HEK293 (cell line): ENCODE data around the gene NUMB.

ENCODE experiments used
- CTCF ChIA-PET: fragments of 350-600 bp; formaldehyde crosslinking; extraction: SDS; loops from one replicate; lab custom pipeline; 2021; ENCODE audit warnings: antibody characterized with exemption; lab: Yijun Ruan, JAX
- POLR2A ChIA-PET: fragments of 300-600 bp; formaldehyde crosslinking; extraction: SDS; loops from one replicate; lab custom pipeline; 2020; ENCODE audit warnings: antibody characterized with exemption, inconsistent platforms; lab: Yijun Ruan, JAX
- H3K27ac ChIP-seq: fragments of 200-500 bp; sonication (Bioruptor generic); 2 replicates; pipeline ENCODE4 v1.5.1; 2014; ENCODE audit warnings: low read depth, low read length, control low read depth, inconsistent platforms; ENCODE audit errors: extremely low read depth
- H3K36me3 ChIP-seq, 2 experiments: fragments of 200-500 bp in 1 of 2; sonication (Bioruptor generic) in 1 of 2; 1 replicate in 1 of 2; 2 replicates in 1 of 2; pipeline ENCODE4 v1.5.1; 2014 to 2017; ENCODE audit warnings: inconsistent platforms in 2 of 2, low read length in 2 of 2; ENCODE audit not compliant: control insufficient read depth in 2 of 2, insufficient read depth in 1 of 2
- H3K4me1 ChIP-seq: fragments of 200-500 bp; sonication (Bioruptor generic); 2 replicates; pipeline ENCODE4 v1.5.1; 2014; ENCODE audit warnings: mild to moderate bottlenecking, low read length, inconsistent platforms; ENCODE audit not compliant: control insufficient read depth, insufficient read depth
- H3K4me3 ChIP-seq: 2 replicates; pipeline ENCODE4 v1.5.1; 2011; ENCODE audit warnings: low read depth, mild to moderate bottlenecking, control low read depth, low read length, moderate library complexity
- H3K9me3 ChIP-seq: fragments of 200-500 bp; sonication (Bioruptor generic); 2 replicates; pipeline ENCODE4 v1.5.1; 2014; ENCODE audit warnings: low read depth, low read length, inconsistent platforms; ENCODE audit not compliant: control insufficient read depth, insufficient read depth
- EGR2 ChIP-seq: fragments of 450-650 bp; formaldehyde crosslinking; IDR thresholded peaks from 2 replicates; pipeline ENCODE4 v1.5.1; 2016; ENCODE audit warnings: low read depth, missing biosample characterization, missing genetic modification characterization
- GLIS2 ChIP-seq: fragments of 450-650 bp; formaldehyde crosslinking; IDR thresholded peaks from 2 replicates; pipeline ENCODE4 v1.5.1; 2016; ENCODE audit warnings: missing biosample characterization, missing genetic modification characterization
- KLF16 ChIP-seq: fragments of 450-650 bp; formaldehyde crosslinking; IDR thresholded peaks from 2 replicates; pipeline ENCODE4 v1.5.1; 2017; ENCODE audit warnings: missing biosample characterization, missing genetic modification characterization
- MZF1 ChIP-seq: fragments of 450-650 bp; formaldehyde crosslinking; IDR thresholded peaks from 2 replicates; pipeline ENCODE4 v1.5.1; 2017; ENCODE audit warnings: missing biosample characterization, missing genetic modification characterization, borderline replicate concordance
- PRDM1 ChIP-seq: fragments of 450-650 bp; formaldehyde crosslinking; IDR thresholded peaks from 2 replicates; pipeline ENCODE4; 2016; ENCODE audit warnings: missing biosample characterization, missing genetic modification characterization
- PRDM2 ChIP-seq: fragments of 450-650 bp; formaldehyde crosslinking; IDR thresholded peaks from 2 replicates; pipeline ENCODE4 v1.5.1; 2016; ENCODE audit warnings: missing biosample characterization, missing genetic modification characterization, borderline replicate concordance
- ZBTB11 ChIP-seq: fragments of 450-650 bp; formaldehyde crosslinking; conservative IDR thresholded peaks from 2 replicates; pipeline ENCODE4 v1.5.1; 2016; ENCODE audit warnings: low read depth, missing biosample characterization, missing genetic modification characterization
- ZBTB6 ChIP-seq: fragments of 450-650 bp; formaldehyde crosslinking; IDR thresholded peaks from 2 replicates; pipeline ENCODE4 v1.5.1; 2017; ENCODE audit warnings: missing biosample characterization, missing genetic modification characterization
- ZBTB7A ChIP-seq: fragments of 450-650 bp; formaldehyde crosslinking; IDR thresholded peaks from 2 replicates; pipeline ENCODE4 v1.5.1; 2016; ENCODE audit warnings: low read depth, missing biosample characterization, missing genetic modification characterization
- ZBTB8A ChIP-seq: fragments of 450-650 bp; formaldehyde crosslinking; IDR thresholded peaks from 2 replicates; pipeline ENCODE4 v1.5.1; 2016; ENCODE audit warnings: missing biosample characterization, missing genetic modification characterization
- ZNF138 ChIP-seq: fragments of 450-650 bp; formaldehyde crosslinking; IDR thresholded peaks from 2 replicates; pipeline ENCODE4 v1.5.1; 2016; ENCODE audit warnings: missing biosample characterization, missing genetic modification characterization, borderline replicate concordance
- ZNF18 ChIP-seq: fragments of 450-650 bp; formaldehyde crosslinking; IDR thresholded peaks from 2 replicates; pipeline ENCODE4 v1.5.1; 2016; ENCODE audit warnings: missing biosample characterization, missing genetic modification characterization
- ZNF19 ChIP-seq: fragments of 450-650 bp; formaldehyde crosslinking; IDR thresholded peaks from 2 replicates; pipeline ENCODE4; 2016; ENCODE audit warnings: missing biosample characterization, missing genetic modification characterization, low read depth
- ZNF2 ChIP-seq: fragments of 450-650 bp; formaldehyde crosslinking; IDR thresholded peaks from 2 replicates; pipeline ENCODE4 v1.5.1; 2016; ENCODE audit warnings: missing biosample characterization, missing genetic modification characterization
- ZNF311 ChIP-seq: fragments of 450-650 bp; formaldehyde crosslinking; IDR thresholded peaks from 2 replicates; pipeline ENCODE4 v1.5.1; 2017; ENCODE audit warnings: missing biosample characterization, missing genetic modification characterization, borderline replicate concordance
- ZNF37A ChIP-seq: fragments of 450-650 bp; IDR thresholded peaks from 2 replicates; pipeline ENCODE4 v1.5.1; 2018; ENCODE audit warnings: missing biosample characterization, missing genetic modification characterization
- ZNF426 ChIP-seq: fragments of 450-650 bp; formaldehyde crosslinking; IDR thresholded peaks from 2 replicates; pipeline ENCODE4 v1.5.1; 2017; ENCODE audit warnings: missing biosample characterization, missing genetic modification characterization, mild to moderate bottlenecking, inconsistent platforms, moderate library complexity
- ZNF621 ChIP-seq: fragments of 450-650 bp; formaldehyde crosslinking; IDR thresholded peaks from 2 replicates; pipeline ENCODE4 v1.5.1; 2017; ENCODE audit warnings: missing biosample characterization, missing genetic modification characterization
- ZNF654 ChIP-seq: fragments of 450-650 bp; formaldehyde crosslinking; IDR thresholded peaks from 2 replicates; pipeline ENCODE4 v1.5.1; 2016; ENCODE audit warnings: low read depth, missing biosample characterization, missing genetic modification characterization
- ZNF670 ChIP-seq: fragments of 450-650 bp; formaldehyde crosslinking; IDR thresholded peaks from 2 replicates; pipeline ENCODE4 v1.5.1; 2016; ENCODE audit warnings: missing biosample characterization, missing genetic modification characterization, low read depth
- ZNF843 ChIP-seq: fragments of 450-650 bp; formaldehyde crosslinking; IDR thresholded peaks from 2 replicates; pipeline ENCODE4 v1.5.1; 2016; ENCODE audit warnings: missing biosample characterization, missing genetic modification characterization

Gene NUMB

GRCh38 chr14:73338551-73338950, 119.8 kb downstream of the NUMB start:
- TF ChIP-seq ZBTB11 (tag by site-specific recombination) = no peak
- TF ChIP-seq ZNF654 (tag by site-specific recombination) = no peak
- no peak for TF ChIP-seq KLF16 (tag by site-specific recombination)
- TF ChIP-seq PRDM2 (tag by site-specific recombination) = no peak
- TF ChIP-seq EGR2 = no peak
- no peak for TF ChIP-seq GLIS2 (tag by site-specific recombination)
- TF ChIP-seq ZNF138 (tag by site-specific recombination) = no peak
- TF ChIP-seq ZNF426 (tag by site-specific recombination) = no peak
- no peak for TF ChIP-seq ZBTB8A
- no peak for TF ChIP-seq PRDM1
- TF ChIP-seq ZBTB6 (tag by site-specific recombination) = no peak
- no peak for TF ChIP-seq MZF1 (tag by site-specific recombination)
- TF ChIP-seq ZBTB7A (tag by site-specific recombination) = no peak
- ChIA-PET POLR2A (interaction anchor here (0.6 kb wide), 1 partner anchor 323 kb away, joined by 3 read pairs; no protein-coding TSS in a partner anchor), CTCF (no interaction called here)
- 0 out of 3 replicates have a peak, but pooled peaks cover 0 to 4% of the 10 kb centered on the region in 2 experiments for H3K36me3 ChIP-seq
- no peaks in the 10 kb centered on the region for H3K9me3 ChIP-seq
- H3K27ac ChIP-seq = no peak overlapping the region
- peaks cover 8% of the 10 kb centered on the region; the same call in 1 of the 2 replicates for H3K4me1 ChIP-seq
- no peak overlapping the region for H3K4me3 ChIP-seq

GRCh38 chr14:73333031-73333430, 125.3 kb downstream of the NUMB start:
- Histone ChIP-seq H3K9me3 (no peaks in the 10 kb centered on the region), H3K27ac (no peak overlapping the region), H3K4me3 (no peak overlapping the region), H3K36me3 (peaks cover 0 to 4% of the 10 kb centered on the region in 2 experiments; a peak in 1 of 3 replicates), H3K4me1 (no peaks in the 10 kb centered on the region)
- ChIA-PET POLR2A (no interaction called here), CTCF (interaction anchor here (1.2 kb wide), 1 partner anchor 41 kb away, joined by 3 read pairs; no protein-coding TSS in a partner anchor)
- TF ChIP-seq ZNF670 (no peak), ZNF37A (no peak), ZNF19 (tag by site-specific recombination) (no peak), ZNF621 (tag by site-specific recombination) (no peak), ZNF311 (no peak), ZNF843 (tag by site-specific recombination) (no peak), ZNF2 (no peak), ZNF18 (tag by site-specific recombination) (no peak)
